COLO668 (cell line): ENCODE measurements around the gene SNX1.
A peak's percentile ranks its signal among the peaks of the same experiment; 100 is the strongest.
"Not testable (repeated sequence)": the region's sequence is repeated elsewhere in the genome, so short reads cannot be mapped to it uniquely, and the experiment has no call there.

ENCODE experiments used
- DNase-seq: peaks from one replicate; lab custom pipeline; 2025; ENCODE audit not compliant: unreplicated experiment; lab: John Stamatoyannopoulos, UW

The SNX1 gene

DNA sequence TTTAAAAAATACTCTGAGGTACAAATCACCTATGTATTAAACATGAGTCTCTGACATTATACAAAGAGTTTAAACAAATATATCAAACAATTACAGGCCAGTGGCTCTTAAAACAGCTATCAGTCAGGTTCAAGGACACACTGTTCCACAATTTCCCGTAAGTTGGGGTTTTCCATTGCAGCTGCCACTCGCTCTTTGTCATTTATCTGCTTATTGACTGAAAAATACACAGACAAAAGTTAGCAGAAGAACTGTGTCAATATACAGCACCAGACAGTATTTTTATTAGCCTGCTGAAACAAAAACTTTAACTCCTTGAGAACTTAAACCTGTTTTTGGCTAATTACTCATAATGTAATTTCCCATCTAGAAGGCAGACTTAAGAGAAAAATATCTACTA is 23.0 kb upstream of the SNX1 start:
- DNase-seq: no peak

DNA sequence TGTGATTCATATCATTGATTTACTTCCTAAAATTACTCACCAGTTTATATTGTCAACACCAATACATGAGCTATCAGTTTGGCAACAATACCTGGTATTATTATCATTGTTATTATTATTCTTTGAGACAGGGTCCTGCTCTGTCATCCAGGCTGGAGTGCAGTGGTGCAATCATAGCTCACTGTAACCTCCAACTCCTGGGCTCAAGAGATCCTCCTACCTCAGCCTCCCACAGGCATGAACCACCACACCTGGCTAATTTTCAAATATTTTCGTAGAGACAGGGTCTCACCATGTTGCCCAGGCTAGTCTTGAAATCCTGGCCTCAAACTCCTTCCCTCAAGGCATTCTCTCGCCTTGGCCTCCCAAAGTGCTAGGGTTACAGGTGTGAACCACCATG is 22.3 kb upstream of the SNX1 start:
- DNase-seq: not testable (repeated sequence)

DNA sequence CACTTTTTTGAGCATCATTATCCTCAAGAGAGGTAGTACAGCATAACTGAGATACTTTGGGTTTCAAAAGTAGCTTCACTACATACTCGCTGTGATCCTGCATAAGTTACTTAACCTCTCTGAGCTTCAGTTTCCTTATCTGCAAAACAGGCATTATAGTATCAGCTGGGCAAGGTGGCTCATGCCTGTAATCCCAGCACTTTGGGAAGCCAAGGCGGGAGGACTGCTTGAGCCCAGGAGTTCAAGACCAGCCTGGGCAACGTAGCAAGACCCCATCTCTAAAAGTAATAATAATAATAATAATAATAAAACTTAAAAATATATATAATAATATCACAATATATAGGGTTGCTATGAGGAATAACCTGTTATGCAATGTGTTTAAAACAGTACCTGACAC is 13.0 kb upstream of the SNX1 start:
- DNase-seq: no peak

DNA sequence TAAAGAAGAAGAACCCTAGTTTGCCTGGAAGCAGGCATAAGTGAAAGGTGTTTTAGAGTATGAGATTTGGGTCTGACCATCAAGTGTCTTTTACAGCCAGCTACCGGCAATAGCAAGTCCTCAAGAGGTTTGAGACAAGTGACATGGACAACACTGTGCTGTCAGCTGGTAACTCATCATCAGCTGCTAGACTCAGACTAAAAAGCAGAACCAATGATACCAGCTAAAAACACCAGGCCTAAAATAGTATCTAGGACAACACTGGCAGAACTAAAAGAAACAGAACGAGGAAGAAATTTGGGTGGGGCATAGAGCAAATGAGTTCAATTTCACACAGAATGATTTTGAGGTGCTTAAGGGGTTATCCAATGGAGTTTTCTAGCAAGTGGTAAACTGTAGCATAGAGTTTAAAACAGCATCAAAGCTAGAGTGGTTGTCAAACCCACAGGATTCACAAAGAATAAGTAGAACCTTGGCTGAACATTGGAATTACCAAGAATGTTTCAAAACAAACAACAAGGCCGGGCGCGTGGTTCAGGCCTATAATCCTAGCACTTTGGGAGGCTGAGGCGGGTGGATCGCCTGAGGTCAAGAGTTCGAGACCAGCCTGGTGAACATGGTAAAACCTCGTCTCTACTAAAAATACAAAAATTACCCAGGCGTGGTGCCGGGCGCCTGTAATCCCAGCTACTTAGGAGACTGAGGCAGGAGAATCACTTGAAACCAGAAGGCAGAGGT is 6.1 kb upstream of the SNX1 start:
- no peak for DNase-seq

DNA sequence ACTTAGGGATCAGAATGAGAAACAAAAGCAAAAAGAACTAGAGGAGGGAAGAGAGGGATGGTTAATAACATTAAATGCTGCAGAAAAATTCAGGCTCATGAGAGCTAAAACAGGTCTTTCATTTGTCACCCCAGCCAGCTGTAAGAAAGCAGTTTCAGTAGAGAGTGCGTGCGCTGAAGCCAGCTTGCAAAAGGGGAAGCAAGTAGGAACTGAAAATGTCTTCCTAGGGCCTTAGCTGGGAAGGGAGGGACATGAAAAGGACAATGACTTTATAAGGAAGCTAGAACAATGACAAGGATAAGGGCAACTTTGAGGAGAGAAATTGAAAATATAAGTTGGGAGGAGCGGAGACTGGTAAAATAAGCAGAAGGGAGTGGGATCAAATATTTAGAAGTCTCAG is 5.3 kb upstream of the SNX1 start:
- no peak for DNase-seq

DNA sequence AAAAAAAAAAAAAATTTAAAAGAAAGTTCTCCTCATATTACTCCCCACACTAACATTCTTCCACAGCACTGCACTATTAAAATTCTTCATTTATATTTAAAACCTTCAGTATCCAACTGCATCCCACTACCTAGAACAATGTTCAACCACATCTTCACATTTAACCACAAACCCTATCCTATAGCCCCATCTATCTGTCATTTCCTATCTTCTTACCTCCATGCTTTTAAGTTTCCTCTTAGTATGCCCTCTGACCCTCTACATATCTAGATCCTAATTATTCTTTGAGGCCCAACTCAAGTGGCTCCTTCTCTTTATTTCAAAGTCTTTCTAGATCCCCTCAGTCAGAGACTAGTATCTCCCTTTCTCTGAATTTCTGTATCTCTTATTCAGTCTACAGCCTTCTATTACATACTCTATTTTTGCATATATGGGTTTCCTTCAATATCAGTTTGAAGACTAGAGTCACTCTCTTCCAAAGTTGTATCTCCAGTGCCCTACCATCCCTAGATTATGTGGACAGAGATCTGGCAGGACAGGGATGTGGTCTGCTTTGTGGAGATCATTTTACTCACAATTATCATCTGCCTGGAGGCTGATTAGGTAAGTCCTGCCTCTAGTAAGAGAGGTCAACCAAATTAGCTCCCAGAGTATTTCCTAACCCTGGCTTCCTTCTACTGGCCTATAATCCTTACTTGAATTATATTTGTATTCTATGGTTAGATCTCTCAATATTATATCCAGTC is 3.5 kb upstream of the SNX1 start:
- no peak for DNase-seq

DNA sequence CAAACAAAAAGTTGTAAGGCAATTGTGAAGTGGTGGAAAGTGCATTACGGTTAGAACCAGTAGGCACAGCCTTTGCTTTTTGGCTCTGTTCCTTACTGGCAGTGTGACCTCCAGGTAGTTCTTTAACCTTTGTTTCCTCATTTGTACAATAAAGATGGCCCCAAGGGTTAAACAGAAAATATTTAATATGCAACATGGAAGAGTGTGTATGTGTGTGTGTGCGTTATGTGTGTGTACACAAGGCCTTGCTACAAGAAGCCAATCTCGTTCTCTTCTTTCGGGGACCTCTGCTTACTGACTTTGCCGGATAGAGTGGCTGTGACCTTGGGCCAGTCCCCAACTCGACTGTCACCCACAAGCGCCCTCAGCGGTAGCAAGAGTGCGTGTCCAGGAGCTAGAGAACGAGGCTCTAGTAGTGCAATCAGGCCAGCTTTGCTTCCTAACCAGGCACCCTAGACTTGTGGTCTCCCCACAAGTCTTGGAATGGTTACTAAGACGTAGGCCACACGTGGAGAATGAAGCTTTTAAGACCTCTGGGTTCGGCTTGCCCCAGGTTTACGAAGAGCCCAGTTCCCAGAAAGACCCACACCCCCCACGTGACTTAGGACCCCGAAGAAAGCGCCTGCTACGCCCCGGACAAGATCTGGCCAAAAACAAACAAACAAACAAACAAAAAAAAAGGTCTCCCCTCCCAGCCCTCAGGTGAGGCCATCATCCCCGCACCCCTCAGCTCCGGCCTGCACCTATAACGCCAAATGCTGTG is 2.7 kb upstream of the SNX1 start:
- DNase-seq: peak; percentile 57

DNA sequence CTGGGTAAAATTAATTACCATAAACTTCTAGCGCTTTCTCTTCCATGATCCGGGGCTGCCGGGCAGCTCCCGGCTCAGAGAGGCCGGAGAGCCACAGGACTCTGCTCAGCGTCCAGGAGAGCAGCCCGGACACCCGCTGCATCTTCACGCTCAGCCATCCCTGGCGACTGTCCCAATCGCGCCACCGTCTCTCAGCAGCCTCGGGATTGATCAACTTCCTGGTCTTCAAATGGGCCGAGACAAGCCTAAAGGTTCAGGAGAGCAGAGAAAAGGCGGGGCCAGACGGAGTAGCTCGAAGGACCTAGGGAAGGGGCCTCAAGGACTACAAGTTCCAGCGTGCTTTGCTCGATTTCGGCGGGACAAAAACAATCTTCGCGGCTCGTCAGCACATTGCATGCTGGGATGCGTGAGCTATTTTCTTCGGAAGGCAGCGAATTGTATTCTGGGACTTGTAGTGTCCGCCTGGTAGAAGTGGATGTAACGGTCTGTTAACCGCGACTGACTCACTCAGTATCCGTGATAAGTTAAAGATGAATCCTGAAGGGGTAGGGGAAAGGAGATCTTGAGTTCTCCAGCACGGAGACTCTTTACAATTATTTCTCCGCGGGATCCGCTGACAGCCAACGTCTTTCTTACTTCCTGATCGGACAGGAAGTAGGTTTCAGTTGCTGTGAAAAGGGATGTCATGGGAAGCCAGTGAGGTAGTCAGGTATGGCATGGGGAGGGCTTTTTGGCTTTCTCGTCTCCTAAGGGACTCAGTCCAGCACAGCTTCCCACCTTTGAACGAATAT is 2.0 kb upstream of the SNX1 start, which contains the start of gene CIAO2A:
Gene CIAO2A (minus strand): TSS at position 212 of the 791 bp plus-strand sequence. CDS start 70 bp downstream, at position 142.
- DNase-seq: peak; percentile 96

DNA sequence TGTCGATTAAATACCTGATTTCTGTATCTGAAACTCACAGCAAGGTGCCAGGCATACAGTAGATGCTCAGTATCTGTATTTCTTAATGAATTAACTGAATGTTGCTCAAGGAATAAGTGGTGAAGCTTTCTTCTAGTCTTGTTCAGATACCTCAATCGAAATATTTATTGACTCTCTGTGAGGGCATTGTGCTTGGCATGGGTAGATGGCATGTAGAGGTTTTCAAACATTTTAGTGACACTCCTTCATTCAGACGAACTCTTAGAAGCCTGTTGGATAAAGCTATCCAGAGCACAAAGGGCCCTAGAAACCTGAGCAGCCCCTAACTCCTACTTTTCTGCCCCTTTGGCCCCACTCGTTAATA is 369 bp upstream of the SNX1 start:
- DNase-seq: no peak

DNA sequence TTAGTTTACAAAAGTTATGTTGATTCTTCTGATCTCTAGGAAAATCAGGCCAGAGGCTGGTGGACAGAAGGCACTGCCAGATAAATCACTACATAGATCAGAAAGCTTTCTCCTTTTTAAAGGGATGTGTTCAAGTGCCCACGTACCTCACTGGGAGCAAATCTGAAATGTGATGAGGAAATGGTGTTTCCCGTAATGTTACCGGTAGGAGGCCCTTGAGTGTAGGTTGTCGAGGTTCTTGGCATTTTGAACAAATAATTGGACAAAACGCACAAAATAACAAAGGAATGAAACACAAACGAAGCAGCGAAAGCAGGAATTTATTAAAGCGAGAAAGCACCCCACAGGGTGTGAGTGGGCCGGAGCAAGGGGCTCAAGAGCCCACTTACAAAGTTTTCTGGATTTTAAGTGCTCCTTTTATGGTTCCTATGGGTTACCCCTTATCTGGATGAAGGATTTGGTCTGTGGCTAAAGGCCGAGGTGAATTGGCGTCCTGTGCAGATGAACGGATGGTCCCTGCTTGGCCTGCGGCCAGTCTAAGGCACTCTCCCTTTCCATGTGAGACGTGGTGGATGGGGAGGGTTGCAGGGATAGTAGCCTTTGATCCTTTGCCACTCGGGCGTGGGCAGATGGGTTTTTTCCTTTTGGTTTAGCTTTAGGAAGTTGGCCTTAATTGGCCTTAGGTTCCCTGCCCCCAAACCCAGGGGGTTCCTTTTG is 1.0 kb downstream of the SNX1 start:
- no peak for DNase-seq

DNA sequence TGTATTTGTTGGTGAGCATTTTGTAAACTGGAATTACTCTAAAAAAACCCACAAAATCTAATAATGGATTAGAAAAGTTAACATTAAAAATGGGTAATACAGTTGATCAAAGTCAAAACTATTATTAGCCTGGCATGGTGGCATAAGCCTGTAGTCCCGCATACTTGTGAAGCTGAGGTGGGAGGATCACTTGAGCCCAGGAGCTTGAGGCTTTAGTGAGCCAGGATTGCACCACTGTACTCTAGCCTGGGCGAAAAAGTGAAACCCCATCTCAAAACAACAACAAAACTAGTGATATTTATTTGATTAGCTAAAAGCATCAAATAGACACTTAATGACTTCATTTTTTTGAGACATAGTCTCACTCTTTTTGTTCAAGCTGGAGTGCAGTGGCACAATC is 3.6 kb downstream of the SNX1 start:
- DNase-seq: no peak

DNA sequence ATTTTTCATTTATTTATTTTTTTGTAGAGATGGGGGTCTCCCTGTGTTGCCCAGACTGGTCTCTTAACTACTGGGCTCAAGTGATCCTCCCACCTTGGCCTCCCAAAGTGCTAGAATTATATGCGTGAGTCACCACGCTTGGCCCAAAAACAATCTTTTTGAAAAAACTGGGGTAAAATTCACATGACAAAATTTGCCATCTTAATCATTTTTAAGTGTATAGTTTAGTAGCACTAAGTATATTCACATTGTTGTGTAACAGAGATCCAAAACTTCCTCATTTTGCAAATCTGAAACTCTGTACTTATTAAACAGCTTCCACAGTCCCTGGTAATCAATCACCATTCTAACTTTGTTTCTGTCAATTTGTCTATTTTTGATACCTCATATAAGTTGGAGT is 5.2 kb downstream of the SNX1 start:
- DNase-seq: no peak

DNA sequence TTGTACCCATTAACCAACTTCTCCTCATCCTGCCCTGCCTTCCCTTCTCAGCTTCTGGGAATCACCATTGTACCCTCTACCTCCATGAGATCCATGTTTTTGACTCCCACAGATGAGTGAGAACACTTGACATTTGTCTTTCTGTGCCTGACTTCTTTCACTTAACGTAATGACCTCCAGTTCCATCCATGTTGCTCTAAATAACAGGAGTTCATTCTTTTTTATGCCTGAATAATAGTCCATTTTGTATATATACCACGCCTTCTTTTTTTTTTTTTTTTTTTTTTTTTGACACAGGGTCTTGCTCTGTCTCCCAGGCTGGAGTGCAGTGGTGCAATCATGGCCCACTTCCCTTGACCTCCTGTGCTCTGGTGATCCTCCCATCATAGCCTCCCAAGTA is 6.7 kb downstream of the SNX1 start:
- DNase-seq: no peak

DNA sequence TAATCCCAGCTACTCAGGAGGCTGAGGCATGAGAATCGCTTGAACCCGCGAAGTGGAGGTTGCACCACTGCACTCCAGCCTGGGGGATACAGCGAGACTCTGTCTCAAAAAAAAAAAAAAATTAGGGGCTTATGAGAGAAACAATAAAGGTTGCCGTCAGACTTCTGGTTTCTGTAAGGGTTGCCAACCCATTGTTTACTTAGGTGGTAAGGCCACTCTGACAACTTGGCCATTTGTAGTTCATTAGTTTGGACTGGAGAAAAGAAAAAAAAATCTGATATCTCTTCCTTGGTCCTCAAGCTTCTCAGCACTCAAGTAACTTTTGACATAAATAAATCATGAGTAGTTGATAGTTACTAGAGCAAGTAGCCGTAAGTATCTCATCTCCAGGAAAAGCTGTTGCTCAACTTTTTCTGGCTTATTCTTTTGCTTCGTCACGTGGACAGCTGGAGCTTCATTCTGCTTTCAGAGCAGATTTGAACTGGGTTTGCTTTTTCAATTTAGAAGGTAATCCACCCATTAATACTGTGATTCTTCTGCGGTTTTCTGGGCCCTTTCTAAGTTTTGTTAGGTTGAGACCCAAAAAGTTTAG is 9.4 kb downstream of the SNX1 start:
- no peak for DNase-seq

DNA sequence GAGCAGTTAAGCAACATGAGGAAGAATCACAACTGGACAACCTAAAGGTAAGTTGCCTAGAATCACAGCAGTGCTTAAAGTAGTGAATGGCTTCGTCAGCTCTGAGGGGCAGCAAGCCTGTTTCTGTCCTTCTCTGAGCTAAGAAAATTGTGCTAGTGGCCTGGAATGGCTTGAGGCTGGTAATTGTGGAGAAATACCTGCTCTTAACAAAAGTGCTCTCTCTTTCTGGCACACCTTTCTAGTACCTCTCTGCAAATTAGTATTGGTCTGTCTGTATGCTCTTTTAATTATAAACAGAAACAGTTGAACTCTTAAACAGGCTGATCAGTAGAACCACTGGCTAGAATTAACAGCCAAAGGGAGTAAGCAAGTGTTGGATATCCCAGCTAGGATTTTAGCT is 11.6 kb downstream of the SNX1 start:
- no peak for DNase-seq

DNA sequence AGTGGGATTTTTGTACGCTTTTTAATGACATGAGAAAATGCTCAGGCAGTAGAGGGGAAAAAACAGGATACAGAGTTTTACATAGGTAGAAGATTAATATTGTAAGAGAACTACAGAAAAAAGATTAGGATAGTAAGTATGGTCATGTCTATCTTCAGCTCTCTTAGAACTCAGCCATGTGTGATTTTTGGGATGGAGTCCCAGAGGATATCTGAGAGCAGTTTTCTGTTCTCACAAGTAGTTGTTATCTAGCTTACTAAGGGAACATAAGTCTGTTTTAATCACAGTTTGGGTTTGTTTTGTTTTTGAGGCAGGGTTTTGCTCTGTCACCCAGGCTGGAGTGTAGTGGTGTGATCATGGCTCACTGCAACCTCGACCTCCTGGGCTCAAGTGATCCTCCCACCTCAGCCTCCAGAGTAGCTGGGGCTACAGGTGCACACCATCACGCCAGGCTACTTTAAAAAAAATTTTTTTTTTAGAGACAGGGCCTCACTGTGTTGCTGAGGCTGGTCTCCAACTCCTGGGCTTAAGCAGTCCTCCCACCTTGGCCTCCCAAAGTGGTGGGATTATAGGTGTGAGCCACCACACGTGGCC is 14.4 kb downstream of the SNX1 start:
- DNase-seq: not testable (repeated sequence)

DNA sequence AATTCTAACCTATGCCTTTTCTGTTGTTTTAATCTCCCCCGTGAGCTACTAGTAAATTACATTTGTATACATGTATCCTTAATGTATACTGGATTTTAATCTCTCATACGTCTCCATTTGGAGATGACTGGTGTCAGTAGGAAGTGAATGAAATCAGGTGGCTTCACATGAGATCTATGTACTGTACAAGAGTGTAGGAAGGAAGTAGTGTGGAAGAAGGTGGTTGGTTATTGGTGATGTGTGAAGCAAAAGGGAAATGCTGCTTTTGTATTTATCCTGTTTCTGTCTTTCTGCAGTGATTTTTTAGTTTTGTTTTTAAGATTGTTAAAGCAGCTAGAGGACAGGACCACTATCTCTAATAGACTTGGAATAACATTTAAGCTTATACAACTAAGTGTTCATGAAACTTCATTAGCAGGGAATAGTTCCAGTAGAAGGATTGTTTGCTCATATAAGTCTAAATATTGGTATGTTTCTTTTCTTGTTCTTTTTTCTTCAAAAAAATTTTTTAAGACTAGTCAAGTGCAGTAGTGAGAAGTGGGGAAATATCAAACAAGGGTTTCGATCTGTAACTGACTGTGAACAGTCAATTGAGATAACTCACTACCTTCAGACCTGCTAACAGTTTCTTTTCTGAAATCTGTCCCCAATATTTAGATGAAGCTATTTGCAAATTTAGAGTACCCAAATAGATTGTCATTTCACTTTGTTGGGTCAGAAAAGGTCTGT is 15.3 kb downstream of the SNX1 start:
- no peak for DNase-seq

DNA sequence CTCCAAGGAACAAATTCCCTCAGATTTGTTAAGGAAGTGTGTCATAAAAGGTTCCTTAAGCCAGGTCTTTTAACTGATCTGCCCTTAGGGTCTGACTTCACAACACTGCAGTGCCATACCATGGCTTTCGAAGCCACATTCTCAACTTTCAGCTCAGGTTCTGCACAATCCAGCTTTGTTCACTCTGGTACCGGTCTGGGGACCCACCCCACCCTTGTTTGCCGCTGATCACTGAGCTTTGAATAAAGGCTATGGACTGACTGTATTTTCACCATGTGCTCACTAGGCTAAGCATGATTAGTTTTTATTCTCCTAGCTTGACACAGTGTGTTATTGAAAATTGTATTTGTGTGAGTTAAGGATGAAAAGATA is 15.9 kb downstream of the SNX1 start:
- DNase-seq: no peak
